HepG2 (cell line): ENCODE results near the gene CLTCL1. TPM values are rescaled to one million over a fixed set of nuclear protein-coding genes. Genes with fewer than 3 reads are reported as not detected.

ENCODE experiments used
- CHD4 ChIP-seq: fragments of 200-600 bp; sonication (generic); IDR thresholded peaks from 2 replicates; pipeline ENCODE4 v1.7.0; 2017; ENCODE audit warnings: mild to moderate bottlenecking, low read length, borderline replicate concordance
- E2F1 ChIP-seq: sonication (generic); formaldehyde crosslinking; IDR thresholded peaks from 2 replicates; pipeline ENCODE4 v1.5.0; 2020; ENCODE audit warnings: missing genetic modification reagents
- E2F5 ChIP-seq: sonication (generic); formaldehyde crosslinking; conservative IDR thresholded peaks from 2 replicates; pipeline ENCODE4 v1.4.0; 2020; ENCODE audit warnings: missing genetic modification reagents
- KDM2A ChIP-seq: sonication (generic); formaldehyde crosslinking; IDR thresholded peaks from 2 replicates; pipeline ENCODE4 v1.4.0; 2020; ENCODE audit warnings: low read depth, missing genetic modification reagents, borderline replicate concordance
- KLF13 ChIP-seq: sonication (generic); formaldehyde crosslinking; IDR thresholded peaks from 2 replicates; pipeline ENCODE4 v1.4.0; 2020; ENCODE audit warnings: mild to moderate bottlenecking, missing genetic modification reagents
- MLX ChIP-seq: IDR thresholded peaks from 2 replicates; pipeline ENCODE4 v1.6.1; 2016
- MXI1 ChIP-seq: IDR thresholded peaks from 3 replicates; pipeline ENCODE4 v1.6.1; 2012; ENCODE audit warnings: low read depth, low read length, inconsistent platforms, borderline replicate concordance
- PAXIP1 ChIP-seq: sonication (generic); formaldehyde crosslinking; conservative IDR thresholded peaks from 2 replicates; pipeline ENCODE4 v1.4.0; 2020; ENCODE audit warnings: mild to moderate bottlenecking, missing genetic modification reagents, moderate library complexity
- POGK ChIP-seq: sonication (generic); formaldehyde crosslinking; conservative IDR thresholded peaks from 2 replicates; pipeline ENCODE4 v1.8.0; 2022; ENCODE audit warnings: mild to moderate bottlenecking, moderate library complexity, missing genetic modification reagents
- POLR2AphosphoS5 ChIP-seq: IDR thresholded peaks from 2 replicates; pipeline ENCODE4 v1.6.1; 2012; ENCODE audit warnings: low read depth, low read length
- PRMT3 ChIP-seq: sonication (generic); formaldehyde crosslinking; IDR thresholded peaks from 2 replicates; pipeline ENCODE4 v1.8.1; 2022; ENCODE audit warnings: low read depth, mild to moderate bottlenecking, moderate library complexity, missing genetic modification reagents, borderline replicate concordance
- SAFB2 ChIP-seq: sonication (generic); formaldehyde crosslinking; IDR thresholded peaks from 2 replicates; pipeline ENCODE4 v1.5.1; 2020; ENCODE audit warnings: missing genetic modification reagents, low read depth, mild to moderate bottlenecking, borderline replicate concordance
- UBTF ChIP-seq: sonication (generic); formaldehyde crosslinking; IDR thresholded peaks from 2 replicates; pipeline ENCODE4 v1.4.0; 2020; ENCODE audit warnings: mild to moderate bottlenecking, missing genetic modification reagents
- ZBTB1 ChIP-seq: sonication (generic); formaldehyde crosslinking; IDR thresholded peaks from 2 replicates; pipeline ENCODE4 v1.4.0; 2020; ENCODE audit warnings: missing genetic modification reagents, borderline replicate concordance
- ZFP36L1 ChIP-seq: sonication (generic); formaldehyde crosslinking; IDR thresholded peaks from 2 replicates; pipeline ENCODE4 v1.8.0; 2022; ENCODE audit warnings: mild to moderate bottlenecking, missing genetic modification reagents, moderate library complexity
- ZFP82 ChIP-seq: sonication (generic); formaldehyde crosslinking; IDR thresholded peaks from 2 replicates; pipeline ENCODE4 v1.5.1; 2020; ENCODE audit warnings: mild to moderate bottlenecking, missing genetic modification reagents, borderline replicate concordance
- ZNF703 ChIP-seq: sonication (generic); formaldehyde crosslinking; IDR thresholded peaks from 2 replicates; pipeline ENCODE4 v1.5.1; 2020; ENCODE audit warnings: missing genetic modification reagents, mild to moderate bottlenecking, moderate library complexity, borderline replicate concordance
- polyA plus RNA-seq, 8 experiments: library from polyadenylated mRNA; depleted of rRNA in 3 of 8; stranded (reverse) in 7 of 8; unstranded in 1 of 8; fragments of >200 nt; fragmentation: Illumina TruSeq in 4 of 8; extraction: Trizol in 4 of 8; gene quantifications; 2 replicates each; pipeline versions ENCODE4 v1.2.1 to v1.2.3, GENCODE V29; 2011 to 2016; ENCODE audit warnings: low read depth in 4 of 8, missing spikeins in 1 of 8, mixed read lengths in 1 of 8; ENCODE audit not compliant: insufficient read depth in 1 of 8
- total RNA-seq, 5 experiments: library from RNA; depleted of rRNA; stranded (reverse); fragments of >200 nt; fragmentation: Illumina TruSeq; extraction: Trizol; gene quantifications; 2 replicates each; pipeline ENCODE4 v1.2.3, GENCODE V29; 2016; ENCODE audit warnings: low read depth in 1 of 5

Gene CLTCL1
- total and polyA plus RNA-seq, 2 of the 13 experiments (the other 11 are each of a cell fraction or from before 2014, with no cell fraction given), result 8.1 to 10.9 TPM

- TF ChIP-seq ZBTB1 (CRISPR knock-in tag) (no peak), ZFP36L1 (CRISPR knock-in tag) (no peak), ZFP82 (CRISPR knock-in tag) (no peak; the same call in 1 of the 2 replicates), CHD4 (no peak), PRMT3 (CRISPR knock-in tag) (no peak), POLR2AphosphoS5 (peak; percentile 91), E2F5 (CRISPR knock-in tag) (no peak), KDM2A (CRISPR knock-in tag) (peak; percentile 84), E2F1 (CRISPR knock-in tag) (peak; percentile 40; the same call in 1 of the 2 replicates), MLX (CRISPR knock-in tag) (peak; percentile 48; the same call in 1 of the 2 replicates), MXI1 (peak; percentile 63; the same call in 1 of the 3 replicates), UBTF (peak; percentile 67), POGK (CRISPR knock-in tag) (0 out of 2 replicates have a peak, but pooled peaks have one; percentile 7), KLF13 (CRISPR knock-in tag) (no peak), SAFB2 (peak; percentile 37; the same call in 1 of the 2 replicates), ZNF703 (CRISPR knock-in tag) (0 out of 2 replicates have a peak, but pooled peaks have one; percentile 72), PAXIP1 (no peak)
Observed at GRCh38 chr22:19178657-19179496, 112.6 kb downstream of the CLTCL1 start, which contains the start of gene SLC25A1 (continued).
